ENCODE measurements around the gene S100A11.
"Not testable (repeated sequence)": the region's sequence is repeated elsewhere in the genome, so short reads cannot be mapped to it uniquely, and the experiment has no call there.

Gene S100A11

DNA sequence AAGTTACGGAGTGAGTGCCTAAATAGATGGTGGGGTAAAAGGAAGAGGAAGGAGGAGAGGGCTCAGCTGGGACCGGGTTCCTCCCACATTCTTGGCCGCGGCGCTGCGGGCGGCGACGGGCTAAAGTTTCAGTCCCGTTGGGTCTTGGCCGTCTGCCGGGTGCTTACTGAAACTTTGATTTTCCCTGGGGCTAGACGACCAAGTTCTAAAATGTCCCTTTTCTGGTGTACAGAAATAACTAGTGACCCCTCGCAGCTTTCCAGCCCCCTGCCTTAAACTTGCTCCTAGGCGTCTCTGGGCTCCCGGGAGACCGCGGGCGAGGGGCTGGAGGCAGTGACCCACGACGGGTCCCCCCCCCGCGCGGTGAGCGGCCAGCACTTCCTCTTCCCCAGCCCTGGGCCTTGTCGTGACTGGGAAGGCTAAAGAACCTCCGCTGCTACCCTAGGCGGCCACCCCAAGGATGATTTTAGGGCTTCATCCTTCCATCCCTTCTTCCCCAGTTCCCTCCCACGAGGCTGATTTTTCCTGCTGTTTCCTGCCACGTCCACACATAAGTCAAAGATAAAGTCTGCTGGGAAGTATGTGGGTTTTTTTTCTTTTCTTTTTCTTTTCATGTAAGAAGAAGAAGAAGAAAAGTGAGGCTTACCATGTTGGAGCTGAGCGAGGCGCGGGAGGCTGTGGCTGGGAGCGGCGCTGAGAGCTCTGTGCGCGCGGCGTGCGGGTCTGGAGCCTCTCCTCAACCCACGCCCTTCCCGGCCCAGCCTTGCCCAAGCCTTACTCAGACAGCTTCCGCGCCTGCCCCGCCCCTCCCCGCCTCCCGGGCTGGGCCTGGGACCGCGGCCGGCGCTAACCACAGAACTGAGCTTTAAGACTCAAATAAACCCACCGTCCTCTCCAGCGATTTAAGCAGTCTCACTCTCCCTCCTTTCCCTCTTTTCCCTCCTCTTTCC lies at the start of gene S100A11:
TSS of gene S100A11 (minus strand) at position 738 of the 950 bp plus-strand sequence. CDS start at position 649, 89 bp downstream.
- no peak for DNase-seq

DNA sequence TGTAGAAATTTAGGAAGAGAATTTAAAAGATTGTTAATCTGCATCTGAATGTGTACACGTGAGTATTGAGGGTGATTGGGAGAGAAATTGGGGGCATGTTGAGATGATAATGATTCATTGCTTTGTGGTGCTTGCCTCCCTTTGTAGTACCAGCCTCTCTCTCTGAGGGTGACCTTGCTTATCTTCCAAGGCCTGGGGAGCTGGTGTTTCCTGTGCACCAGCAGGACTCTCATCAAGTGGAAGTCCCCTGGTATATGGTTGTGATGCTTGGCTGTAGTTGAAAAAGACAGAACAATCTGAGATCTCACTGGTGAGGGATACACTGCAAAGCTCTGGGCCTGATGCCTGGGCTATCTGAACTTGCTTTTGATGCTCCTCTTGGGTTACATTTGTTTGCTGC lies 48.0 kb upstream of the S100A11 start:
- DNase-seq = no peak

DNA sequence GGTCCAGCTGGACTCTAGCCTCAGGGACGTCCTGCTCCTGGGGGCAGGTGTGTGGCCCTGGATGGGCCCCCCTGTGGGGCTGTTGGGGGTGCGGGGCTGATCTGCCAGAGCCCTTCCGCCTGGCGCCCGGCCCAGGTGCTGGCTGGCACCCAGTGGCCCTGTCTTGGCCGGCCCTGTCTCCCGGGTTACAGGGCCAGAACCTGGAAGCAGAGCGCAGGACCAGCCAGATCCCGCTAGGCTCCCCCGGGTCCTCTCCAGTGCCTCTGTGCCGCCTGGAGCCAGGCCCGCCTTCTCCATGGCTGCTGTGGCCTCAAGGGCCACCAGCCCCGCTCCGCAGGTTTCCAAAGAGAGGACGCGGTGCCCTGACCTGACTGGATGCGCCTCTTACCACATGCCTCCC lies 44.2 kb upstream of the S100A11 start:
- DNase-seq = not testable (repeated sequence)

DNA sequence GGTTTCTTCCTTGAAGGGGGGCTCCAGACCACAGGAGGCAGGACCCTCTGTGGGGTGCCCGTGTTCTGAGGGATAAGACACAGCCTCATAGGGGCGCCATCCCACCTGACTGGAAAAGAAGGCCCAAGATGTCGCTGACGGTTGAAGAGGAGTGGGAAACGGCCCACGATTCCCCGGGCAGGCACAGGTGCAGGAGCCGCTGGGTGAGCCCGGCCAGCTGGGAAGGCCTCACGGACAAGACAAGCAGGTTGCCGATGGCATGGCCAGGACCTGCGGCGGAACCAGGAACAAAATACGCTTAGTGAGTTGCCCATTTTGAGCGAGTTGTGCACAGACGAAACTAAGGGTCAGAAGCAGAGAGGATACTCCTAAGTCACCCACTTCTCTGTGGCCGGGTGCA lies 43.7 kb upstream of the S100A11 start:
- not testable (repeated sequence) for DNase-seq

DNA sequence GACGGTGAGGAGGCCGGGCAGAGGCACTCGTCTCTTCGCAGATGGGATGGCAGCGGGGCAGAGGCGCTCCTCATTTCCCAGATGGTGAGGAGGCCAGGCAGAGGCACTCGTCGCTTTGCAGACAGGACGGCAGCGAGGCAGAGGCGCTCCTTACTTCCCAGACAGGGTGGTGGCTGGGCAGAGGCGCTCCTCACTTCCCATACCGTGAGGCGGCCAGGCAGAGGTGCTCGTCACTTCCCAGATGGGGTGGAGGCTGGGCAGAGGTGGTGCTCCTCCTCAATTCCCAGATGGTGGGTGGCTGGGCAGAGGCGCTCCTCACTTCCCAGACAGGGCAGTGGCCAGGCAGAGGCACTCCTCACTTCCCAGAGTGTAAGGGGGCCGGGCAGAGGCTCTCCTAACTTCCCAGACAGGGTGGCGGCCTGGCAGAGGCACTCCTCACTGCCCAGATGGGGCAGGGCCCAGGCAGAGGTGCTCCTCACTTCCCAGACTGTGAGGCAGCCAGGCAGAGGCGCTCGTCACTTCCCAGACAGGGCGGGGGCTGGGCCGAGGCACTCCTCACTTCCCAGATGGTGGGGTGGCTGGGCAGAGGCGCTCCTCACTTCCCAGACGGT lies 42.1 kb upstream of the S100A11 start:
- DNase-seq = no peak

DNA sequence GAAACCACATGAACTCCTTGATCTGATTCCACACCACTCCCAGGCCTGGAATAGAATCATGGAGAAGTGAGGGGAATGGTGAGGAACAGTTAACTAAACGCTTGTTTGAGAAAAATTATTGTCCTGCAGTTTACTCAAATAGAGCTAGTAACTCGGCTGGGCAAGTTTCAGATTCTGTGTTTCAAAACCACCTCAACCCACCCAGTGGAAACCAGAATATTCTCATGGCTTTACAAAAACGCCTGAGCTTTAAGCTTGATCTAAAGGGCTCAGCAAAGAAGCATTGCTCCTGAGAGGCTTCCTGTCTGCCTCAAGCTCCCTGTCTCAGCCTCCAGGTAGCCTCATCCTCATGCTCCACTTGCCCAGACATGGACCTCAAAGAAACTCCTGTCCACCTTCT lies 35.5 kb upstream of the S100A11 start:
- DNase-seq = no peak

DNA sequence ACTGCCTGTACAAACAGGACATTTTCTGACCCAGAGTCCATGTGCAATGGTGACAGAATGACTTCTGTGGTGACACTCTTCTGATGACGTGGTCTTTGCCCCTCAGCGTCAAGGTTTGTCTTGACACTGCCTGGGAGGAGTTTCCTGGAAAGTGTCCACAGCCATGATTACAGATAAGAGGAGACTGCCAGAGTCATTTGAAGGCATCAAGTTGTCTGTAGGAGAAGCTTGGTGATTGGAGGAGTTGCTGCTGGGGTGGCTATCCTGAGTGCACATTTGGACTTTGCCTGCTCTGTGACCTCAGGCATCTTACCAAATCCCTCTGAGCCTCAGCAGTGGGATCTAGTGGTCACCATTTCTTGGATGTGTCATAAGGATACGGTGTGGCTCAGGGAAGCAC lies 34.3 kb upstream of the S100A11 start:
- DNase-seq = no peak

DNA sequence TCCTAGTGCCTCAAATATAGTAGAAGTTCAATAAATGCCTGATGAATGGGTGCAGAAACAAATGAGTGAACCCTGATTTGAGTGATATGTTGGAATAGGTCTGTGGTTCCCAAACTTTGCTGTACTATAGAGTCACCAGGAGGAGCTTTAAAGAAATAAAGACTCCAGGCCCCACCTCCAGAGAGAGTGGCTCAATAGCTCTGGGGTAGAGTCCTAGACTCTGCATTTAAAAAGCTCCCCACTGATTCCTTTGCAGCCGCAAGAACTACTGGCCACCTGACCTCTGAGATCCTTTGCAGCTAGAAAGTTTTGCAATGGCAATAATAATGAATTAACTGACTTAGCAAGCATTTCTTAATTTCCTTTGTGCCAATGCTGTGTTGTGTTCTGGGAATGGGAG lies 31.1 kb upstream of the S100A11 start:
- DNase-seq = no peak

DNA sequence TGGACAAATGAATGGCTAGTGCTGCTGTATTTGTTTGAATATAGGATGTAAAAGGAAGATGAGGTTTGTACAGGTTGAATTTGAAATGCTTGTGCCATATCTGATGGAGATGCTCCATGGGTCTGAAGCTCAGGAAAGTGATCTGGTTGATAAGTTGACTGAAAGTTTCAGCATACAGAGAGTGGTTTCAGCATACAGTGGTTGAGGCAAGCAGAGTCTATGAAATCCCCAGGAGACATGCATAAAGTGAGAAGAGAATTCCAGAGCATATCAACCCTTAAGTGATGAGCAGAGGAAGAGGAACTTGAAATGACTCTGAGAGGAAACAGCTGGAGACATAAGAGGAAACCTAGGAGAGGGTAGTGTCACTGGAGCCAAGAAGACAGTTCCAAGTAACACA lies 30.3 kb upstream of the S100A11 start:
- no peak for DNase-seq

DNA sequence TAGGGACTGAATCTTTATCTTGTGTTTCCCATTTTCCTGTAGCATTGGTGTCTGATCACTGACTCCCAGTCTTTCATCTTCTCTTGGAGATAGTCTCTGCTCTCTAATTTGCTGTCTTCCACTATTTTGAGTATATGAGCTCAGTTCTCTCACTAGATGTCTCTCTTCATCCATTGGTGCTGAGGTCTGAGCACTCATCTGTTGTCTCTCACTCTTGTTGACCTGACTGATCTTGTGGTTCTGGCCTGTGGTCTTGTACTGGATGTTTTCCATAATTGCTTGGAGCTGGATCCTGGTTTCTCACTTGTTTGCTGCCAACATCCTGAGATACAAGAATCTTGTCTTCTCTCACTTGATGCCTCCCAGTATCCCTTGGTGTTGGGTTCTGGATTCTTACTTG lies 25.1 kb upstream of the S100A11 start:
- DNase-seq = no peak

DNA sequence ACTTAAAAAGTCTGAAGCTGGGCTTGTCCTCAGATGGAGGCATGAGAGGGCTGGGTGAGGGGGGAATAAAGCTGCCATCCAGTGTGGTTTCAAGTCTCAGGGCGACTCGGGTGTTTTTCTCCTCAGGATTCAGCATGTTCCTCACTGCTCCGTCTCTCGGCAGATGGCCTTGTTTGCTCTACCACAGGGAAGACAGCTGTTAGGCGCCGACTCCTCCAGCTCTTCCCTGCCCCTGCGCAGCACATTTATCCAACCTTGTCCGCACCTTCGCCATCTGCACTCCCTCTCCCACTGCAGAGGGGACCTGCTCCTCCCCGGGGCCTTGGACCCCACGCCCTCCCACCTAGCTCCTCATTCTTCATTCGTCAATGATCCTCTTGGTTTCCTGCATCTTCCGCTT lies 16.6 kb upstream of the S100A11 start:
- DNase-seq = no peak

DNA sequence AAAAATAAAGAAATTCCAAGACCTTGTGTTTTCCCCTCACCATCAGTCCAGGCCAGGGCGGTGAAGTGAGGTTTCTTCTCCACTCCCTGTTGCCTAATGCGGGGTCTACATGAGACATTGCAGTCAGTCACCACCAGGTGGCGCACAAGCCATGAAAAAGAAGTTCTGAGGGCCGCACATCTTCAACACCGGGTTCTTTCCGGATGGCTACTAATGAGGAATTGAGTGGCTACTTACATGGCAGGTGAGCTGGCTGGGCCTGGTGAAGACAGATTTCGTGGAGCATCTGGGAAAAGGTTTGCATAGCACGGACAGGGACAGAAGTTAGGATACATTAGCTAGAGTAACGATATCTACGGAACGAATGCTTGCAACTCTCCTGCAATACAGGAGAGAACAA lies 15.8 kb upstream of the S100A11 start:
- DNase-seq = peak; percentile 79

DNA sequence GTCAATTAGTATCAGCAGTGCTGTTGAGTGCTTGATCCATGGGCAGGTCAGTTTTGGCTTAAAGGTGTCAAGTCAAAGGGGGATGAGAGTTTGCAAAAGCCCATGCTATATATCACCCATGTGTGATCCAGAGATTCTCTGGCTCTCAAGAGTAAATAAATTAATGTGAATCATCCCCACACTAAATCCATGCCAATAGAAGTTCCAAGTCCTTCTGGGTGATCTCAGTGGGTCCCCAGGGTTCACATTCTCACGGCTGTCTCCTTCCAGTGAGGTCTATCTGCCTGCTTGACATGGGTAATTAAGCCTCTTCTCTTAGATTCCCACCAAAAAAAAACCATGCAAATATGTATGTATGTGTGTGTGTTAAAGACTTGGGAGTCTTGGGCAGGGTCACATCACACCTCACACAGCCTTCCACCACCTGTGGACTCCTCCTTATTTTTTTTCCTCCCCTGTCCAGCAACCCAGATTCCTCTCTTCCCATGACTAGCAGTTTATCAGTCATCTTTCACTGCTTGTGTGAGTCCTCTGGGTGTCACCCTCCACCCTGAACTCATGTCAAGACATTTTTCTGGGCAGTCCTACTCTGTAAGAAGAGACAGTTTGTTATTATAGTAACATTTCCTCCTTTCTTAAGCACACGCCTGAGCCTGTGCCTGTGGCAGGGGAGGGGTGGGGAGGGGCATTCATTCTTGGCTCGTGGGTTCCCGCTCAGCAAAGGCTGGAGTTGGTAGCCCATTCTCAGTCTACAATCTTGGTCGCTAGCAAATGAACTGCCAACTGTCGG lies 14.3 kb upstream of the S100A11 start:
- no peak for DNase-seq

DNA sequence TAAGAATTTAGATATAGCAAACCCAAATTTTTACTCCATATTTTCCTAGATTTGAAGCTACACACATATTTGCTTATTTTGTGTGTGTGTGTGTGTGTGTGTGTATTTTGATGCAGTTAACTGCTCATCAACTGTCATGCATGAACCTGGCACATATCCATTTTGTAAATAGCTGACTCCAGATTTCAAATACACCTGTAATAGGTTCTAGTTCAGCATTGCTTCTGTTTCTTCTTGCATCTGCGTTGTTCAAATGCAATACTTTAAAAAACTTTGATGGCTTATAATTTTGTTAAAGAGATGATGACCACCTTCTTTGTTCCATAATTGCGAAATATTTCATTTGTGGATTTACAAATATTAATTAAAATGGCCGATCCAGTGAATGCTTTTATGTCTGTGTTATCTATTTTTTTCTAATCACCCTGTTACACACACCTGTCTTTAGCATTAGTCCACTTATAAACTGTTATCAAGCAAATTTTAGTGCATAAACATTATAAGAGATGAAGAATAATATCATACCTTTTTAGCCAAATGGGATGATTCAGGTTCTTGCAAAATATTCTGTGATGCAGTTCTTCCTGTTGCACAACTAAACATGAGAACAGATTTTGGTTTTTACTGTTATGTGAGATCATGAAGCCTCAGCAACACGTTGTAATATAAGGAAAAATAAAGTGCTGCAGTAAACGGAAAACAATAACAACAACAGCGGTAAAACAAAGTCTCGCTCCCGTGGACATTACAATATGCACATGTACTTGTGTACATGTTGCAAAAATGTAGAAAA lies 12.7 kb upstream of the S100A11 start:
- no peak for DNase-seq

DNA sequence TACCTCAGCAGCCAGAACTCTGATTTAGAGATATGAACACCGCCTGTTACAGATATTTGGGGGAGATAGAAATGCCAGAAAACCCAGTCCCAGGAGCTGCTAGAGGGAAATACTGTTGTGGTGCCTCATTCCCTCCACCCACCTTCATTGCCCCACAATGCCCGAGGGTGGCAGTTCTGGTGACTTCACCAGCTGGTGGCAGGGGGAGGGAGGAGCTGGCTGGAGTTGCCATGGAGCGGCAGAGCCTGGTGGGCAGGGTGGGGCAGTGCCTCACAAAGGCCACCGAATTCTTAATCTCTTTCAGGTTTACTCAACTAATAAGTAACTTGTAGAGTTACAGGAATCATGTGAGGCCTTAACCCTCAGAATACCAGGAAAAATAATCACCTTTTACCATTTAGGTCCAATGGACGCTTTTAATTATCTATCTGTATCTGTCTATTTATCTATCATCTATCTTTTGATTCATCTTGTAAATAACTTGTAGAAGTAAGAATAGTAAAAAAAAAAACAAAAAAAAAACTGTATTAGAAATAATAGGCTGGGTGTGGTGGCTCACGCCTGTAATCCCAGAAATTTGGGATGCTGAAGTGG lies 11.7 kb upstream of the S100A11 start:
- DNase-seq = no peak

DNA sequence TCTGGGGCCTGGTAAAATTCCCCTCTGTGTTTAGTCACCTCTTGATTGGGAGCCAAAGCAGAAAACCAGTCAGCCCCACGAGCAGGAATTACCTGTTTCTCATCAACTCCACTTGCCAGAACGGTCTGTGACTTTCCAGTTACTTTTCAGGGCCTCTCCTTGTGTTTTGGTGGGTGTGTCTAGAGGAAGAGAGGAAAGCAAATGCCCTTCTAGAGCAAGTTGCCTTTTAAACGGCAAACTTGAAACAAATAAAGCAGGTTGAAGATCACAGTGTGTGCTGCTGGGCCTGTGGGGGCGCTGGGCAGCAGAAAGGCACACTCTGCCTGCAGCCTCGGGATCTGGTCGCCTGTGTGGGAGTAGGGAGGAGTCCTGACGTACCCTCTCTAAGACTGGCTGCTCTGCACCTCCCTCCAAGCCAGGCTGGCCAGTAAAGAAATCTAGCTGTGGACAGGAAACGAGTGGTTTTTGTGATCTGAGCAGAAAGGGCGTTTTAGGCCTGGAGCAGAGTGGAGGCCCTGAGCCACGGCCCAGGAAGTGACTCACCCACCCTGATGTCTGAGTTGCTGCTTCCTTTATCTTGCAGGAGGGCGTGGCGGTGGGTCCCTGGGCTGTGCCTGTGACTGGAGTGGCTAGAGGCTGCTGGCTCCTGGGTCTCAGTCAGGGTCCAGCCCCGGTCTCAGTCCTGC lies 11.1 kb upstream of the S100A11 start:
- DNase-seq = no peak

DNA sequence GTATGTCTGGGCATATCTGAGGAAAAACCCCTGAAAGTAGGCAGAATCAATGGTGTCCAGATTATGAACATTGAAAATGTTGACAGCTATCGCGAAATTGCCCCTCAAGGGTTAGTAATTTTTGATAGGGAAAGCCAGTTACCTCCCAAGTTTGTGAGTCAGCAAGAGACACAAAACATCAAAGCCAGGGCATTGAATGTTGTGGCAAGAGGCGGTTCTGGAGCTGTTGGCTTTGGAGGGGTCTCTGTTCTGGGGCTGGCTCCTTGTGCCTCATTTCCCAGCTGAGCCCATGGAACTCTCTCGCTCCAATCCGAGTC lies 10.6 kb upstream of the S100A11 start:
- DNase-seq = no peak

DNA sequence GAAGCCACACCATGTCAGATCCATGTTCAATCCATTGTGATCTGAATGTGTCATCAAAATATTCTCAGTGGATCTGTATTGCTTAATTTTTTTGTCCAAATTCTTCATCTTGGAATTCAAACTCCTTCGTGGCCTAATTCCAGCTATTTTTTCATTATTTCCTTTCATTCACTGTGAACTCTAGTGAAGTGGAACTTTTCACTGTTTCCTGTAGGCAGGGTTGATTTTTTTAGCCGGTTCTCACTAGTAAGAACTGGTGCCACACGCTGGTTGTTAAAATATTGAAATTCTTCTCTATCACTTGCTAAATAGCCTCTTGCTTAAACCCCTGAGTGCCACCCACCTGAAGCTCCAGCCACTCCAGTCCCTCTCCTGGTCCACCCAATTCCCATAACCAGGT lies 7.6 kb upstream of the S100A11 start:
- DNase-seq = no peak

DNA sequence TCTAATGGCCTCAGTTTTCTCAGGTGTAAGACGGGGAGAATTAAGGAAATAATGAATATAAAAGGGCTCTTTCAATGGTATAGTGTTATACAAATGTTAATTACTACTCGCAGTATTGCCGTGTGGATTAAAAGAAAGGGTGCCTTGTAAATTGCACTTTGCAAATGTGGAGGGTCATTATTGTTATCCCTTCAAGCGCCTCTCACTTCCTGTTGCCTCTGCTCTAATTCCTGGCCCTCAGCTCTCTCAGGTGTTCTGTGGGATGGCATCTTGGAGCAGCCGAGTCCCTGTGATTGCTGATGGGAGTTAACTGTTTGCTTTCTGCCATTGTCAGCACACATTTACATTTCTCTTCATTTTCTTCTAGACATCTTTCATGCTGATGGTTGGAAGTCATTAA lies 7.1 kb upstream of the S100A11 start:
- DNase-seq = no peak

DNA sequence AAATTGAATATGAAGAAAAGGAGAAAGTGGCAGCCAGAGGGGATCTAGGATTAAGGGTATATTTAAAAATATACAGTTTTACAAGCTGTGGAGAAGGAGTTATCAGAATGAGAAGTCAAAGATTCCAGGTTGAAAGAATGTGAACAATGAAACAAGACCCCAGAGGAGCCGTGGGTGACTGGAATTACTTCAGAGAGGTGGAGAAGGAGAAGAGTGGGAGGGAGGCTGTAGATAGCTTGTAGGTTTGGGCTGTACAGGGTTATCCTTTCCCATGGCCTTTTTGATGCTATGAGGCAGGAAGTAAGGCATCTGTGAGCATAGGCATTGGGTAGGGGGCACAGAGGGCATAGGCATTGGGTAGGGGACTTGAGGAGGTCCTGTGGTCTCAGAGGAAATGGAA lies 5.2 kb upstream of the S100A11 start:
- no peak for DNase-seq

DNA sequence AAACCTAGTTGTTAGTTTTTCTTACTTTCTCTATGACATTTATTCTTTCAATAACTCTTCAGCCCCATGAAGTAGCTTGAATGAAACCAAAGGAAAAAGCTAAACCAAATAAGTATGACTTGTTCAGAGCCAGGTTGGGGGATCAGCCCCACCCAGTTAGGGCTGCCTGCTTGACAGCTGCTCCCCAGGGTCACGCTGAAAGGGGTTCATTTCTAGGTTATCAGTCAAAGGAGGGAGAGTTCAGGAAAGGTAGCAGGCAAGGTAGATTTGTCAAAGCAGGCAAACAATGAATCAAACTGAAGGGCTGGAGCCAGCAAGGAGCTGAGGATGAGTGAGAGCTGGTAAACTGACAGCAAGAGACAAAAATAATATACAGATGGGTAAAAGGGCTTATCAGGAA lies 3.1 kb upstream of the S100A11 start:
- no peak for DNase-seq

DNA sequence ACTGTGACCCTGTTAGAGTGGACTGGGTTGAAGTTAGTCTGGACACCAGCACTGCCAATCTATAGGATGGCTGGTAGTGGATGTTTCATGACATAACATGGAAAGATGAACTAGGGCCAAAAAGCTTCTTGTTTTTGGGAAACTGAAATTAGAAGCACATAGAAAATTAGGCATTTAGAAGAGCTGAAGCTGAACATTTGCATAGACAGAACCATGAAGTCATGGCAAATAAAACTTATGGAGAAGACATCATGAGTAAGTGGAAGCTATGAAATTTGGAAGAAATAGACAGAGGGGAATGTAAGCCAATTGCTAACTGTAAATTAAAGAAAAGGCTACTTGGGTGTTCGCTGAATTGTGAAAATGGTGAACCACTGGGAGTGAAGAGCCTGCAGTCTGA lies 2.7 kb upstream of the S100A11 start:
- DNase-seq = no peak
